WI38 (cell line): Measurements from ENCODE around the gene SMC6.

Source experiments
- H3K4me3 ChIP-seq: 2 replicates; pipeline ENCODE4 v1.5.1; 2011; ENCODE audit warnings: low read depth, mild to moderate bottlenecking, control low read depth, low read length
- TF ChIP-seq, protein P1 (sequence below): IDR thresholded peaks from 2 replicates; pipeline ENCODE4 v1.5.1; 2012; ENCODE audit warnings: low read depth, mild to moderate bottlenecking, control low read depth, low read length

The SMC6 gene

DNA sequence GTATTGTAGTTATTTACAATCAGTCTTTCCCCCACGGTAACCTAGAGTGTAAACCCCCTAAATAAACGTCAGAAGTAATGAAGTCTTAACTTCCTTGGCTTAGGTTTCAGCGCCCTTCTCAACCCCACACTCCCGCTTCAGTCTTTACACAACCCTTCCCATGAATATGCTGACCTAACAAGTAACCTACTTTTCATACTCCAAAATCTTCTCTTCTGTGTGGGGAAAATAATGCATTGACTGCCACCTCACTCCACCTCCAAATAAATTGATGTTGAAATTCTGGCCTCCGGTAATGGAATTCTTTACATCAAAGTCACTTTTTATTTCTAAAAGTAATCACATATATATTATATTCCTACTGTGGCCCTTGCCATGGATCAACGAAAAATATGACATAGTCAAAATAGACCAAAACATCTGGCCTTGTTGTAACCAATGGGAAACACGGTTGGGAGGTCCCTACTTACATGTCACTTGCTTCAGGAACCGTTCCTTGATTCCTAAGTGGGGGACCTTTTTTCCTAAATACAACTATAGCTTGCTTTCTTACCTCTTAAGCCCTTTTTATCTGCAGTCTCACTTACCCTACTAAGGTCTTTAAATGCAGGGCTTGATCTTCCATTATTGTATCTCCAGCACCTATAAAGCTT, 1.3 kb upstream of the SMC6 start:
- TF ChIP-seq, protein P1, sequence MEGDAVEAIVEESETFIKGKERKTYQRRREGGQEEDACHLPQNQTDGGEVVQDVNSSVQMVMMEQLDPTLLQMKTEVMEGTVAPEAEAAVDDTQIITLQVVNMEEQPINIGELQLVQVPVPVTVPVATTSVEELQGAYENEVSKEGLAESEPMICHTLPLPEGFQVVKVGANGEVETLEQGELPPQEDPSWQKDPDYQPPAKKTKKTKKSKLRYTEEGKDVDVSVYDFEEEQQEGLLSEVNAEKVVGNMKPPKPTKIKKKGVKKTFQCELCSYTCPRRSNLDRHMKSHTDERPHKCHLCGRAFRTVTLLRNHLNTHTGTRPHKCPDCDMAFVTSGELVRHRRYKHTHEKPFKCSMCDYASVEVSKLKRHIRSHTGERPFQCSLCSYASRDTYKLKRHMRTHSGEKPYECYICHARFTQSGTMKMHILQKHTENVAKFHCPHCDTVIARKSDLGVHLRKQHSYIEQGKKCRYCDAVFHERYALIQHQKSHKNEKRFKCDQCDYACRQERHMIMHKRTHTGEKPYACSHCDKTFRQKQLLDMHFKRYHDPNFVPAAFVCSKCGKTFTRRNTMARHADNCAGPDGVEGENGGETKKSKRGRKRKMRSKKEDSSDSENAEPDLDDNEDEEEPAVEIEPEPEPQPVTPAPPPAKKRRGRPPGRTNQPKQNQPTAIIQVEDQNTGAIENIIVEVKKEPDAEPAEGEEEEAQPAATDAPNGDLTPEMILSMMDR: no peak
- peak overlapping the region; percentile 89 for H3K4me3 ChIP-seq

DNA sequence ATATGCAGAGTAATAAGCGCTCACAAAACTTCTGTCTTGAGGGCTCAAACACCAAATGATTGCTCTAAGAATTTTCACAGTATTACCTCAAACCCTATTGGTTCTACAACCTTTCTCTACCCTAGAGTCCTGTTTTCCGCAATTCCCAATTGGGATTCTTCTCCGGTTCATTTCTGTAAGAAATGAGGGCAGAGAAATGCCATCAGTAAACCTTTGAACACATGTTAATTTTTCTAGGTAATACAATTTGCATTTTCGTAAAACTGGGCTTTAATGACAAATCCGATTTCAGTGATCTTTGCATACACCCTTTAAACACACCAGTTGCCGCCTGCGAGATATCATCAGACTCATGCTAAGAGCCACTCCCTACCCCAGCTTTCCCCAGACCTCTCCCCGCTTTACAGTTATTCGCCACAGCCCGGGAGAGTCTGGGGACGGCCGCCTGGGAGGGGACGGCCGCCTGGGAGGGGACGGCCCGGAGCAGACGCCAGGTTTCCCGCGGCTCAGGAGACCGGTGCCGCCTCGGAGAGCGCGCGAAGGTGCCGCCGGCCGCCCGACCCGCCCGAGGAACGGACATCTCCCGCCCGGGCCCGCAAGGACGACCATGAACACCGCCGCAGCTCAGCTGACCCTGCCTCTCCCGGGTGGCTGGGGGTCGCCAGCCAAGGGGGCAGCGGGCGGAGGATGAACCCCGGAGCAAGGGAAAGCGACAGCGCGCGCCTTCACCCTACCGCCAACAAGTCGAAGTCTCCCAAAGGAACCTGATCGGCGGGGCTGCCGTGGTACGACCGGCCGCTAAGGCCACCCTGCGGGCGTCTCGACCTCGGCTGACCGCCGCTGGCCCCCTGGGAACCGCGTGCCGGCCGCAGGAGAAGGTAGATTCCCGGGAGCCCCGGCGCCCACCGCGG, 463 bp downstream of the SMC6 start:
- TF ChIP-seq, protein P1: no peak
- peak overlapping the region; percentile 89 for H3K4me3 ChIP-seq

DNA sequence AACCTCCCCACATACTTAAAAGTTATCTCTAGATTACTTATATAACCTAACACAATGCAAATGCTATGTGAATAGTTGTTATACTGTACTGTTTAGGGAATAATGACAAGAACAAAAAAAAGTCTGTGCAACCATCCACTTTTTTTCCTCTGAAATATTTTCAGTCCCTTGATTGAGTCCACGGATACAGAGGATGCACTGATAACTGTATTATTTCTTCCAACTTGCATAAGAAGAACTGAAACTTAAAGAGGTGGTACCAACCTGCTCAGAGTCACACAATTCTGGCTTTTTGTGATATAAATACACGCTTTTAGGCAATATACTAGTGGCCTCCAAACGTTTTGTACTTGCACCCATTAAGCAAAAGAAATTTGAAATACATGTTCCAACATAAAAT, 1.4 kb downstream of the SMC6 start:
- TF ChIP-seq, protein P1: no peak
- H3K4me3 ChIP-seq: peak overlapping the region; percentile 89

DNA sequence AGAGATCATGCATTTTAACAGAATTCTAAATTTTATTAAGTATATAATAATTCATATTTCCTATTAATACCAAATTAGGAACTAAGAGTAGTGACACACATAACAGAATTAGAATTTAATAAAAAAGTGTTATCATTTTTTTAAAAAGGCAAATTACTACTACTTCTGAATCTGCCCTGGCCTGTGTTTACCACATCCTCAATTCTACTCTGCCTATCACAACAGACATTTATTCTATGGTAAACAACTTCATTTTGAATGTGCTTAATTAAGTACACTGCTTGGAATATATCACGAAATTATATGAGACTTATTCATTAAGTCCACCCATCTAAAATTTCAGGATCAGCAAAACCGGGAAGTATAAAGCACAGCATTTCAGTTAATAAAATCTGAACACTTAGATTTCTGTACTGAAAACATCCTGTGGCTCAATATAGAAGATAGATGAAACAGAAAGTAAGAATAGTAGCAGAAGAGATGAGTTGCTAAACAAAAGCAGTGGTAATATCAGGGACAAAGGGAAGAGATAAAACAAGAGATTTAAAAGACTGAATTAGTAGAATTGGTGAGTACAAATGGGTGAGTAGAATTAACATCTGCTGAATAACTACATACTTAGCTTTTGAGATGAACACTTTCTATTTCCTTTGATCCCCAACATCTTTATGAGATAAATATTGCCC, 3.7 kb downstream of the SMC6 start:
- TF ChIP-seq, protein P1: no peak
- no peak overlapping the region for H3K4me3 ChIP-seq

DNA sequence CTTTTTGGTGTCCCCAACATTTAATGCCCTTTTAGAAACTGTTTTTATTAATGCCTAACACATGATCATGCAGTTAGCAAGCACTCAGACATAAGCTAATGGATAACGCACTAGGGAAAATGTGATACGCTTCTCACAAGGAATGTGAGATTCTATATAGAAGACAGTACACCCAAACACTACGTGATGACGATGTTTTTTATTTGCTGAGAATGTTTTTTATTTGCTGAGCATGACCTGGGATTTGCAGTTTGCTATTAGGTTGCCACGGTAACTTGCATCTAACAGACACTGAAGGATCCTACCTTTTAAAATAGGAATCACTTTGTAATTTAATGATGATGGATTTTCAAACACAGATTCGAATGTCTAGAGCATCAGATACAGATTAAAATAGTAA, 4.9 kb downstream of the SMC6 start:
- TF ChIP-seq, protein P1: no peak
- no peak overlapping the region for H3K4me3 ChIP-seq

DNA sequence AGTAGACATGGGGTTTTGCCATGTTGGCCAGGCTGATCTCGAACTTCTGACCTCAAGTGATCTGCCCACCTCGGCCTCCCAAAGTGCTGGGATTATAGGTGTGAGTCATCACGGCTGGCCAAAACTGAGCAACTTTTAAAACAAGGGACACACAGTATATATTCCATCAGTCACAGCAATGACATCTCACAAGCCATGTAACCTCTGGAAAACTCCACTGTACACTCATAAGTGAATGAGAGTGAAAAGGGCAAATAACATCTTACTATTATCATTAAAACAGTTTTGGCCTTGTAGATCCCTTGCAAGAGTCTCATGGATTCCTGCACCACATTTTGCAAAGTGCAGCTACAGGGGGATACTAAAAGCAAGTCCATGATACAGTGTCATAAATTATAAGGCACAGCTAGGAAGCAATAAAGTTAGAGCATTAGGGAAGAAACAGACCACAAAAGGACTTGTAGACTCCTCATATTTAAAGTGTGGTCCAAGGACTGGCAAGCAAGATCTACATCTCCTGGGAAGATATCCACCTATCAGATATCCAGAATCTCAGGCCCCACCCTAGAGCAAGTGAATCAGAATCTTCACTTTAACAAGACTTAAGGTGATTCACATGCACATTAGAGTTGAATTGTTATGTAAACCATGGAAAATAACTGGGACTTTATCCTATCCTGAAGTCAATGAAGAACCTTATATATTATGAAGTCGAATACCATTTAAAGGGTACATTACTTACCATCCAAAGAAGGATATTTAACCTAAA, 5.7 kb downstream of the SMC6 start:
- TF ChIP-seq, protein P1: no peak
- H3K4me3 ChIP-seq: no peak overlapping the region
